B cell (primary cell): ENCODE data around the gene ARID4A. TPM values are rescaled to one million over a fixed set of nuclear protein-coding genes. Genes with fewer than 3 reads are reported as not detected.

Experiments used
- ATAC-seq: fragments of 200-7000 bp; cut with Tn5 transposase; one replicate; pipeline ENCODE4 v1.10.0; 2021; ENCODE audit warnings: low read depth, mild to moderate bottlenecking, moderate number of reproducible peaks, moderate library complexity
- CTCF ChIA-PET: fragments of 350-600 bp; sonication (Branson Sonifier 250); formaldehyde crosslinking; loops from one replicate; lab custom pipeline; 2021; ENCODE audit warnings: antibody characterized with exemption, inconsistent platforms; lab: Charles Lee
- POLR2A ChIA-PET: fragments of 350-600 bp; sonication (Branson Sonifier 250); formaldehyde crosslinking; loops from one replicate; lab custom pipeline; 2021; ENCODE audit warnings: antibody characterized with exemption; lab: Charles Lee
- DNase-seq: peaks from one replicate; pipeline ENCODE4 v3.0.0; 2013
- H2AFZ ChIP-seq: 2 replicates; pipeline ENCODE4 v1.6.1; 2012; ENCODE audit warnings: mild to moderate bottlenecking, low read depth, low read length; ENCODE audit not compliant: insufficient read depth, poor library complexity, severe bottlenecking
- H3K27ac ChIP-seq, 2 donors: 1 replicate in 1 of 2; 2 replicates in 1 of 2; pipeline ENCODE4 v1.5.1; 2012 to 2013; ENCODE audit warnings: low read length in 2 of 2, mild to moderate bottlenecking in 2 of 2, moderate library complexity in 1 of 2
- H3K27me3 ChIP-seq, 4 experiments: fragments of 200-600 bp in 1 of 4; sonication (generic) in 1 of 4; replicated peaks in 1 of 4; 1 replicate in 2 of 4; 2 replicates in 2 of 4; pipeline versions ENCODE4 v1.6.1 to v1.7.0; 2013 to 2016; ENCODE audit warnings: low read length in 3 of 4, mild to moderate bottlenecking in 2 of 4, mixed read lengths in 1 of 4, moderate library complexity in 1 of 4; ENCODE audit not compliant: insufficient read depth in 4 of 4, control insufficient read depth in 3 of 4; ENCODE audit errors: control extremely low read depth in 1 of 4
- H3K36me3 ChIP-seq, 2 experiments: replicated peaks in 1 of 2; 1 replicate in 1 of 2; 2 replicates in 1 of 2; pipeline versions ENCODE4 v1.6.1 to v1.7.1; 2013; ENCODE audit warnings: low read length in 1 of 2; ENCODE audit not compliant: insufficient read depth in 2 of 2, control insufficient read depth in 1 of 2; ENCODE audit errors: control extremely low read depth in 1 of 2, extremely low read depth in 1 of 2
- H3K4me1 ChIP-seq, 2 donors: fragments of 200-600 bp in 1 of 2; sonication (generic) in 1 of 2; 1 replicate in 1 of 2; 2 replicates in 1 of 2; pipeline versions ENCODE4 v1.5.1 to v1.6.1; 2013 to 2017; ENCODE audit warnings: low read length in 2 of 2; ENCODE audit not compliant: control insufficient read depth in 2 of 2, insufficient read depth in 2 of 2
- H3K4me2 ChIP-seq: replicated peaks from 2 replicates; pipeline ENCODE3; 2012; ENCODE audit warnings: mild to moderate bottlenecking, low read depth, low read length; ENCODE audit not compliant: poor library complexity, severe bottlenecking
- H3K4me3 ChIP-seq, 5 experiments: fragments of 200-600 bp in 1 of 5; sonication (generic) in 1 of 5; 1 replicate in 3 of 5; 2 replicates in 2 of 5; pipeline versions ENCODE4 v1.5.1 to v1.7.0; 2011 to 2016; ENCODE audit warnings: low read length in 4 of 5, mild to moderate bottlenecking in 4 of 5, low read depth in 2 of 5, control low read depth in 1 of 5, moderate library complexity in 1 of 5; ENCODE audit not compliant: insufficient read depth in 1 of 5; ENCODE audit errors: control extremely low read depth in 1 of 5, extremely low read depth in 1 of 5
- H3K79me2 ChIP-seq: fragments of 200-600 bp; sonication (generic); one replicate; pipeline ENCODE4 v1.6.0; 2016; ENCODE audit warnings: low read length; ENCODE audit not compliant: control insufficient read depth, insufficient read depth
- H3K9ac ChIP-seq: fragments of 200-600 bp; sonication (generic); 2 replicates; pipeline ENCODE4 v1.6.1; 2017; ENCODE audit warnings: mild to moderate bottlenecking, low read length, moderate library complexity
- H3K9me3 ChIP-seq, 3 donors: one replicate each; pipeline versions ENCODE4 v1.6.1 to v1.7.1; 2013; ENCODE audit warnings: low read length in 2 of 3; ENCODE audit not compliant: control insufficient read depth in 2 of 3, insufficient read depth in 1 of 3; ENCODE audit errors: control extremely low read depth in 1 of 3
- H4K20me1 ChIP-seq: 2 replicates; pipeline ENCODE4 v1.6.0; 2012; ENCODE audit warnings: mild to moderate bottlenecking, low read length; ENCODE audit not compliant: insufficient read depth, control insufficient read depth, poor library complexity, severe bottlenecking
- H3K27ac Mint-ChIP-seq: one replicate; pipeline ENCODE4 v1.8.0; 2021; ENCODE audit warnings: mixed read lengths
- H3K27me3 Mint-ChIP-seq: one replicate; pipeline ENCODE4 v1.8.0; 2021; ENCODE audit warnings: mixed read lengths
- H3K4me1 Mint-ChIP-seq: one replicate; pipeline ENCODE4 v1.8.0; 2021; ENCODE audit warnings: mixed read lengths
- H3K4me3 Mint-ChIP-seq: one replicate; pipeline ENCODE4 v1.8.0; 2021; ENCODE audit warnings: mixed read lengths
- H3K9me3 Mint-ChIP-seq: one replicate; pipeline ENCODE4 v1.8.0; 2022; ENCODE audit warnings: mixed read lengths; ENCODE audit not compliant: insufficient read depth
- EZH2 ChIP-seq: IDR thresholded peaks from 2 replicates; pipeline ENCODE4 v1.6.1; 2012; ENCODE audit warnings: borderline replicate concordance, low read depth, mild to moderate bottlenecking, moderate library complexity, low read length; ENCODE audit not compliant: insufficient read depth, poor library complexity, severe bottlenecking
- WGBS: methylation state at CpG from one replicate; pipeline ENCODE4 v1.1.5; 2013; ENCODE audit warnings: missing lambda C conversion rate; ENCODE audit not compliant: insufficient coverage; 5-methylcytosine and 5-hydroxymethylcytosine counted together
- intact Hi-C: fragments of 100-400 bp; cut with micrococcal nuclease; formaldehyde crosslinking; loops from one replicate; pipeline ENCODE4 v1.10.0; 2022
- polyA plus RNA-seq: library from polyadenylated mRNA; depleted of rRNA; stranded (reverse); fragments of >200 nt; gene quantifications from 2 replicates; pipeline ENCODE4 v1.2.3, GENCODE V29; 2012
- total RNA-seq, 2 donors: library from RNA; stranded (reverse); fragments of 120-200 nt in 1 of 2; gene quantifications; 1 replicate in 1 of 2; 2 replicates in 1 of 2; pipeline versions ENCODE4 v1.2.3 to v1.2.4, GENCODE V29; 2013 to 2022
- TF ChIP-seq, protein P1 (sequence below): fragments of 200-600 bp; IDR thresholded peaks from one replicate; pipeline ENCODE4 v1.8.0; 2022; ENCODE audit warnings: antibody characterized with exemption, mild to moderate bottlenecking

The ARID4A gene
- total and polyA plus RNA-seq, 2 donors (not counting 1 experiment from before 2014, with no cell fraction given), result 9.4 to 87.0 TPM

DNA sequence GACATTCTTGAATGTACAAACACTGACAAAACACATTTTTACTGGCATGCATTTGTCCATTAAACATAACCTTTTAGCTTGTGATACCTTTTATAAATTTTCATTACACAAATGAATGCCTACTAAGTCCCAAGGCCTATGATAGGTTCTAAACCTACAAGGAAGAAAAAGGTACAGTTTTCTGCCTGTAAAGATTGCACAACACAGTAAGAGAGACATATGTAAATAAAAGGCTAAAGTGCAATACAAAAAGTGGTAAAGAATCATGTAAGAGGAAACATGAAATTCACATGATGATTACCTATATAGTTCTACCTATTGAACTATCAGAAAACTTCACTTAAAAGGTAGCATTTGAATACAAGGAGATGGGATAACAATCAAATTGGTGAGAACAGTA lies 14.6 kb upstream of the ARID4A start:
- no peak for ATAC-seq
- Mint-ChIP-seq H3K4me3 (no peak overlapping the region), H3K9me3 (no peaks in the 10 kb centered on the region), H3K4me1 (peaks cover 46% of the 10 kb centered on the region), H3K27me3 (no peaks in the 10 kb centered on the region), H3K27ac (no peak overlapping the region)
- H2AFZ ChIP-seq, result no peak overlapping the region
- peaks cover under 1 to 62% of the 10 kb centered on the region in 2 experiments for H3K36me3 ChIP-seq
- H3K4me3 ChIP-seq, result no peak overlapping the region
- intact Hi-C loops, result no loop called here
- H3K9ac ChIP-seq, result no peak overlapping the region
- DNase-seq, result no peak
- H3K79me2 ChIP-seq, result peaks cover 94% of the 10 kb centered on the region
- H3K27me3 ChIP-seq, result no peaks in the 10 kb centered on the region
- no peak overlapping the region for H3K27ac ChIP-seq
- ChIA-PET POLR2A (no interaction called here), CTCF (no interaction called here)
- TF ChIP-seq, protein P1, sequence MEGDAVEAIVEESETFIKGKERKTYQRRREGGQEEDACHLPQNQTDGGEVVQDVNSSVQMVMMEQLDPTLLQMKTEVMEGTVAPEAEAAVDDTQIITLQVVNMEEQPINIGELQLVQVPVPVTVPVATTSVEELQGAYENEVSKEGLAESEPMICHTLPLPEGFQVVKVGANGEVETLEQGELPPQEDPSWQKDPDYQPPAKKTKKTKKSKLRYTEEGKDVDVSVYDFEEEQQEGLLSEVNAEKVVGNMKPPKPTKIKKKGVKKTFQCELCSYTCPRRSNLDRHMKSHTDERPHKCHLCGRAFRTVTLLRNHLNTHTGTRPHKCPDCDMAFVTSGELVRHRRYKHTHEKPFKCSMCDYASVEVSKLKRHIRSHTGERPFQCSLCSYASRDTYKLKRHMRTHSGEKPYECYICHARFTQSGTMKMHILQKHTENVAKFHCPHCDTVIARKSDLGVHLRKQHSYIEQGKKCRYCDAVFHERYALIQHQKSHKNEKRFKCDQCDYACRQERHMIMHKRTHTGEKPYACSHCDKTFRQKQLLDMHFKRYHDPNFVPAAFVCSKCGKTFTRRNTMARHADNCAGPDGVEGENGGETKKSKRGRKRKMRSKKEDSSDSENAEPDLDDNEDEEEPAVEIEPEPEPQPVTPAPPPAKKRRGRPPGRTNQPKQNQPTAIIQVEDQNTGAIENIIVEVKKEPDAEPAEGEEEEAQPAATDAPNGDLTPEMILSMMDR, result no peak
- TF ChIP-seq EZH2, result no peak
- H3K4me2 ChIP-seq, result no peak overlapping the region
- H3K4me1 ChIP-seq, result peaks cover 17 to 18% of the 10 kb centered on the region in 2 donors
- H4K20me1 ChIP-seq, result peaks cover 32% of the 10 kb centered on the region
- no peaks in the 10 kb centered on the region for H3K9me3 ChIP-seq

DNA sequence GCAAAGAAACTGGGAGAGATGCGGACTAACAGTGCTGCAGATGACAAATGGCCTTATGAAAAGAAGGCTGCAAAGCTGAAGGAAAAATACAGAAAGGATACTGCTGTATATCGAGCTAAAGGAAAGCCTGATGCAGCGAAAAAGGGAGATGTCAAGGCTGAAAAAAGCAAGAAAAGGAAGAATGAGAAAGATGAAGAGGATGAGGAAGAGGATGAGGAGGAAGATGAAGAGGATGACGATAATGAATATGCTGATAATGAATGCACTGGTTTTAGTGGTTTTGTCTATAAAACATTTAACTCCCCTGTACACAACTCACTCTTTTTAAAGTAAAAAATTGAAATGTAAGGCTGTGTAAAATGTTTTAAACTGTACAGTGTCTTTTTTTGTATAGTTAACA lies 13.2 kb upstream of the ARID4A start:
- peaks cover 5 to 63% of the 10 kb centered on the region in 2 experiments for H3K36me3 ChIP-seq
- H3K9ac ChIP-seq, result no peak overlapping the region
- Mint-ChIP-seq H3K9me3 (no peaks in the 10 kb centered on the region), H3K4me3 (no peak overlapping the region), H3K27me3 (no peaks in the 10 kb centered on the region), H3K27ac (no peak overlapping the region), H3K4me1 (peaks cover 48% of the 10 kb centered on the region)
- H3K27me3 ChIP-seq, result no peaks in the 10 kb centered on the region
- H3K4me1 ChIP-seq, result peaks cover 17 to 18% of the 10 kb centered on the region in 2 donors
- no peak overlapping the region for H2AFZ ChIP-seq
- no peak for DNase-seq
- H3K4me2 ChIP-seq, result no peak overlapping the region
- peaks cover 94% of the 10 kb centered on the region for H3K79me2 ChIP-seq
- no peak overlapping the region for H3K27ac ChIP-seq
- no peaks in the 10 kb centered on the region for H3K9me3 ChIP-seq
- H4K20me1 ChIP-seq, result peaks cover 45% of the 10 kb centered on the region
- TF ChIP-seq EZH2, result no peak
- TF ChIP-seq, protein P1, result no peak
- intact Hi-C loops, result no loop called here
- no peak for ATAC-seq
- POLR2A ChIA-PET, result no interaction called here
- CTCF ChIA-PET, result no interaction called here
- 100% methylated on average over 2 of the region's 4 CpGs for WGBS
- H3K4me3 ChIP-seq, result no peak overlapping the region
